DND-41 (cell line): ENCODE data around the gene FGF14.

Experiments used
- ATAC-seq: fragments of 200-7000 bp; cut with Tn5 transposase; 3 replicates; pipeline ENCODE4 v1.9.1; 2021; ENCODE audit warnings: low read depth; ENCODE audit not compliant: insufficient read depth
- DNase-seq: peaks from one replicate; pipeline ENCODE4 v3.0.0-alpha.2; 2020
- H2AFZ ChIP-seq: 2 replicates; pipeline ENCODE4 v1.6.0; 2012; ENCODE audit warnings: low read depth, low read length
- H3K27ac ChIP-seq: 2 replicates; pipeline ENCODE4 v1.5.1; 2012; ENCODE audit warnings: low read length, inconsistent platforms
- H3K27me3 ChIP-seq: fragments of 200-600 bp; sonication (generic); 2 replicates; pipeline ENCODE4 v1.6.0; 2012; ENCODE audit warnings: low read length, mild to moderate bottlenecking, inconsistent platforms; ENCODE audit not compliant: insufficient read depth, poor library complexity
- H3K36me3 ChIP-seq: 2 replicates; pipeline ENCODE4 v1.5.1; 2012; ENCODE audit warnings: low read length, inconsistent platforms; ENCODE audit not compliant: insufficient read depth
- H3K4me1 ChIP-seq: 2 replicates; pipeline ENCODE4 v1.5.1; 2012; ENCODE audit warnings: mild to moderate bottlenecking, low read length; ENCODE audit not compliant: insufficient read depth
- H3K4me2 ChIP-seq: 2 replicates; pipeline ENCODE4 v1.6.0; 2012; ENCODE audit warnings: mild to moderate bottlenecking, moderate library complexity, low read length, inconsistent platforms; ENCODE audit not compliant: insufficient read depth
- H3K4me3 ChIP-seq, 2 experiments: fragments of 200-600 bp in 1 of 2; shearing (Covaris generic) in 1 of 2; 2 replicates each; pipeline ENCODE4 v1.5.1; 2012 to 2016; ENCODE audit warnings: inconsistent platforms in 2 of 2, low read length in 2 of 2, mild to moderate bottlenecking in 2 of 2, low read depth in 1 of 2, moderate library complexity in 1 of 2
- H3K79me2 ChIP-seq: 2 replicates; pipeline ENCODE4 v1.6.0; 2012; ENCODE audit warnings: low read length, inconsistent platforms; ENCODE audit not compliant: insufficient read depth
- H3K9ac ChIP-seq: 2 replicates; pipeline ENCODE4 v1.6.0; 2012; ENCODE audit warnings: low read depth, mild to moderate bottlenecking, inconsistent platforms, low read length, moderate library complexity
- H3K9me3 ChIP-seq: 2 replicates; pipeline ENCODE4 v1.5.1; 2012; ENCODE audit warnings: low read length, moderate library complexity, mild to moderate bottlenecking, inconsistent platforms; ENCODE audit not compliant: insufficient read depth, severe bottlenecking
- H4K20me1 ChIP-seq: 2 replicates; pipeline ENCODE4 v1.6.0; 2012; ENCODE audit warnings: low read length; ENCODE audit not compliant: insufficient read depth
- CTCF ChIP-seq: IDR thresholded peaks from 2 replicates; pipeline ENCODE4 v1.5.1; 2012; ENCODE audit warnings: borderline replicate concordance, low read length, moderate library complexity, mild to moderate bottlenecking; ENCODE audit not compliant: poor library complexity, severe bottlenecking; ENCODE audit errors: extremely low read depth
- EZH2 ChIP-seq: IDR thresholded peaks from 3 replicates; pipeline ENCODE4 v1.6.1; 2012; ENCODE audit warnings: borderline replicate concordance, low read depth, mild to moderate bottlenecking, moderate library complexity, low read length, inconsistent platforms; ENCODE audit not compliant: severe bottlenecking

The FGF14 gene

GRCh38 chr13:102351521-102351920, 50.3 kb downstream of the FGF14 start:
- no peaks in the 10 kb centered on the region for H3K79me2 ChIP-seq
- no peaks in the 10 kb centered on the region for H3K36me3 ChIP-seq
- H2AFZ ChIP-seq, result no peak overlapping the region
- DNase-seq (no peak), ATAC-seq (no peak)
- H3K4me1 ChIP-seq, result no peaks in the 10 kb centered on the region
- no peak overlapping the region for H3K9ac ChIP-seq
- H3K27ac ChIP-seq, result no peak overlapping the region
- H4K20me1 ChIP-seq, result no peaks in the 10 kb centered on the region
- TF ChIP-seq CTCF (no peak), EZH2 (no peak)
- no peak overlapping the region for H3K4me3 ChIP-seq
- H3K9me3 ChIP-seq, result no peaks in the 10 kb centered on the region
- H3K4me2 ChIP-seq, result no peak overlapping the region
- no peaks in the 10 kb centered on the region for H3K27me3 ChIP-seq

- Histone ChIP-seq H3K9me3 (no peaks in the 10 kb centered on the region), H3K4me2 (no peak overlapping the region), H2AFZ (no peak overlapping the region), H4K20me1 (no peaks in the 10 kb centered on the region), H3K4me3 (no peak overlapping the region), H3K9ac (no peak overlapping the region), H3K4me1 (no peaks in the 10 kb centered on the region), H3K27me3 (peaks cover 4% of the 10 kb centered on the region), H3K36me3 (no peaks in the 10 kb centered on the region), H3K79me2 (no peaks in the 10 kb centered on the region), H3K27ac (no peak overlapping the region)
- DNase-seq (no peak), ATAC-seq (no peak)
- TF ChIP-seq CTCF (no peak), EZH2 (no peak)
Observed at GRCh38 chr13:102347490-102347889, 54.4 kb downstream of the FGF14 start.

GRCh38 chr13:102346769-102347168, 55.1 kb downstream of the FGF14 start:
- Histone ChIP-seq H3K9me3 (no peaks in the 10 kb centered on the region), H3K9ac (no peak overlapping the region), H4K20me1 (no peaks in the 10 kb centered on the region), H3K79me2 (no peaks in the 10 kb centered on the region), H3K27ac (no peak overlapping the region), H3K27me3 (peaks cover 4% of the 10 kb centered on the region), H3K36me3 (no peaks in the 10 kb centered on the region), H3K4me2 (no peak overlapping the region), H2AFZ (no peak overlapping the region), H3K4me3 (no peak overlapping the region), H3K4me1 (no peaks in the 10 kb centered on the region)
- no peak for TF ChIP-seq EZH2
- no peak for TF ChIP-seq CTCF
- ATAC-seq (no peak), DNase-seq (no peak)

GRCh38 chr13:102344410-102344809, 57.4 kb downstream of the FGF14 start:
- Histone ChIP-seq H3K27ac (no peak overlapping the region), H4K20me1 (no peaks in the 10 kb centered on the region), H3K27me3 (peaks cover 4% of the 10 kb centered on the region), H3K79me2 (no peaks in the 10 kb centered on the region), H3K9me3 (no peaks in the 10 kb centered on the region), H3K4me3 (no peak overlapping the region), H3K36me3 (no peaks in the 10 kb centered on the region), H2AFZ (no peak overlapping the region), H3K4me1 (no peaks in the 10 kb centered on the region), H3K9ac (no peak overlapping the region), H3K4me2 (no peak overlapping the region)
- TF ChIP-seq CTCF, result no peak
- no peak for TF ChIP-seq EZH2
- ATAC-seq (no peak), DNase-seq (no peak)
